Measurements from ENCODE around the gene ASCC2. TPM values are rescaled to one million over a fixed set of nuclear protein-coding genes. Genes with fewer than 3 reads are reported as not detected.
"Not testable (repeated sequence)": the region's sequence is repeated elsewhere in the genome, so short reads cannot be mapped to it uniquely, and the experiment has no call there.

The ASCC2 gene
- total and polyA plus RNA-seq, 7 donors, result 15.0 to 51.0 (median 37.7) TPM

DNA sequence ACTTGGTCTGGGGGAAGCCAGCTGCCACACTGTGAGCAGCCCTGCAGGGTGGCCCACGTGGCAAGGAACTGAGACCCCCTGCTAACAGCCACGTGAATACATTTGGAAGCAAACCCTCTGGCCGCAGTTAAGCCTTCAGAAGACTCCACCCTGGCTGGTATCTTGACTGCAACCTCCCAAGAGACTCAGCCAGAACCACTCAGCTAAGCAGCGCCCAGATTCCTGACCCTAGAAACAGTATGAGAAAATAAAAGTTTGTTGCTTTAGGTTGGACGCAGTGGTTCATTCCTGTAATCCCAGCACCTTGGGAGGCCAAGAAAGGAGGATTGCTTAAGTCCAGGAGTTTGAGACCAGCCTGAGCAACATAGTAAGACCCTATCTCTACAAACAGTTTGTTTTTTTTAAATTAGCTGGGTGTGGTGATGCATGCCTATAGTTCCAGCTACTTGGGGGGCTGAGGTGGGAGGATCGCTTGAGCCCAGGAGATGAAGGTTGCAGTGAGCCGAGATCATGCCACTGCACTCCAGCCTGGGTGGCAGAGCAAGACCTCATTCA, 79.9 kb downstream of the ASCC2 start:
- Histone ChIP-seq H3K27me3 (no peaks in the 10 kb centered on the region), H3K4me3 (no peak overlapping the region), H3K36me3 (peaks cover 0 to 10% (median 4%) of the 10 kb centered on the region in 4 donors), H3K9me3 (no peaks in the 10 kb centered on the region), H3K27ac (no peak overlapping the region), H3K4me1 (no peaks in the 10 kb centered on the region)
- intact Hi-C loops (cut with DNase I), result no loop called here
- DNase-seq, result no peak
- TF ChIP-seq POLR2A (IDR thresholded peaks at IDR 0.05), result no peak
- TF ChIP-seq POLR2AphosphoS5 (IDR thresholded peaks at IDR 0.05), result no peak
- TF ChIP-seq, protein P1, sequence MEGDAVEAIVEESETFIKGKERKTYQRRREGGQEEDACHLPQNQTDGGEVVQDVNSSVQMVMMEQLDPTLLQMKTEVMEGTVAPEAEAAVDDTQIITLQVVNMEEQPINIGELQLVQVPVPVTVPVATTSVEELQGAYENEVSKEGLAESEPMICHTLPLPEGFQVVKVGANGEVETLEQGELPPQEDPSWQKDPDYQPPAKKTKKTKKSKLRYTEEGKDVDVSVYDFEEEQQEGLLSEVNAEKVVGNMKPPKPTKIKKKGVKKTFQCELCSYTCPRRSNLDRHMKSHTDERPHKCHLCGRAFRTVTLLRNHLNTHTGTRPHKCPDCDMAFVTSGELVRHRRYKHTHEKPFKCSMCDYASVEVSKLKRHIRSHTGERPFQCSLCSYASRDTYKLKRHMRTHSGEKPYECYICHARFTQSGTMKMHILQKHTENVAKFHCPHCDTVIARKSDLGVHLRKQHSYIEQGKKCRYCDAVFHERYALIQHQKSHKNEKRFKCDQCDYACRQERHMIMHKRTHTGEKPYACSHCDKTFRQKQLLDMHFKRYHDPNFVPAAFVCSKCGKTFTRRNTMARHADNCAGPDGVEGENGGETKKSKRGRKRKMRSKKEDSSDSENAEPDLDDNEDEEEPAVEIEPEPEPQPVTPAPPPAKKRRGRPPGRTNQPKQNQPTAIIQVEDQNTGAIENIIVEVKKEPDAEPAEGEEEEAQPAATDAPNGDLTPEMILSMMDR (IDR thresholded peaks at IDR 0.05), result no peak
- TF ChIP-seq EP300 (IDR thresholded peaks at IDR 0.05), result no peak
- WGBS, 2 donors, result 90 to 93% methylated on average over 7 of the region's 7 CpGs

DNA sequence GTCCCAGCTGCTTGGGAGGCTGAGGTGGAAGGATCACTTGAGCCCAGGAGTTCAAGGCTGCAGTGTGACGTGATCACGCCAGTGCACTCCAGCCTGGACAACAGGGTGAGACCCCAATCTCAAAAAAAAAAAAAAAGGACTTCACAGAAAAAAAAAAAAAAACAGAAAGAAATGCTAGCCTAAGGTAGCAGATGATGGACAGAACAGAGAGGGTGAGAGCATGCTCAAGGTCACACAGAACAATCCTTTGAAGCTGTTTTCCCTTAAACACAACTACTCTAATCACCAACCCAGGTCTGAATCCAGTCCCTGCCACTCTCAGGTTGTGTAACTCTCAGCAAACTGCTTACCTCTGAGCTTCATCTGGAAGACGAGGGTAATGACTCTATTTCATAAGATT, 81.0 kb downstream of the ASCC2 start:
- H3K9me3 ChIP-seq, result no peaks in the 10 kb centered on the region
- no peak for TF ChIP-seq POLR2A (IDR thresholded peaks at IDR 0.05)
- no peak for TF ChIP-seq POLR2AphosphoS5 (IDR thresholded peaks at IDR 0.05)
- H3K36me3 ChIP-seq, result peaks cover 0 to 10% (median 4%) of the 10 kb centered on the region in 4 donors
- H3K27me3 ChIP-seq, result no peaks in the 10 kb centered on the region
- H3K4me1 ChIP-seq, result no peaks in the 10 kb centered on the region
- WGBS, 2 donors, result 94 to 95% methylated on average over 3 of the region's 3 CpGs
- no peak for DNase-seq
- no peak overlapping the region for H3K27ac ChIP-seq
- no peak overlapping the region for H3K4me3 ChIP-seq
- intact Hi-C loops (cut with DNase I), result no loop called here

DNA sequence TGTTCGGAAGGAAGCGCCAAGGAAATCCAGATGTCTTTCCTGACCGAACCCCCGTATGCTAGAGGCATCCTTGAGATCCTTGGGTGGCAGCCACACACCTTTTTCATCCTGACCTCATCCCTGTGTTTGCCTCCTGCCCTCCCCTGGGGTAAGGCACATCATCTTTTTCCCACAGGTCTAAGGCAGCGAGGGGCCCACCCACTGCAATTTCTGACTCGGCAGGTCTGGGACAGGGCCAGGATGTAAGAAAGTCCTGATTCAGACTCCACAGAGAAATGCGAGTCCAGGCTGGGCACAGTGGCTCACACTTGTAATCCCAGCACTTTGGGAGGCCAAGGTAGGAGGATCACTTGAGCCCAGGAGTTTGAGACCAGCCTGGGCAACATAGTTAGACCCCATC, 81.7 kb downstream of the ASCC2 start:
- no peaks in the 10 kb centered on the region for H3K27me3 ChIP-seq
- peaks cover 0 to 10% (median 4%) of the 10 kb centered on the region in 4 donors for H3K36me3 ChIP-seq
- H3K9me3 ChIP-seq, result no peaks in the 10 kb centered on the region
- H3K27ac ChIP-seq, result no peak overlapping the region
- H3K4me3 ChIP-seq, result no peak overlapping the region
- intact Hi-C loops (cut with DNase I), result no loop called here
- TF ChIP-seq EP300 (IDR thresholded peaks at IDR 0.05) (no peak), POLR2A (IDR thresholded peaks at IDR 0.05) (no peak), POLR2AphosphoS5 (IDR thresholded peaks at IDR 0.05) (no peak)
- TF ChIP-seq, protein P1 (IDR thresholded peaks at IDR 0.05), result no peak
- no peaks in the 10 kb centered on the region for H3K4me1 ChIP-seq
- WGBS, 2 donors, result 64 to 91% methylated on average over 7 of the region's 7 CpGs
- DNase-seq, result no peak

DNA sequence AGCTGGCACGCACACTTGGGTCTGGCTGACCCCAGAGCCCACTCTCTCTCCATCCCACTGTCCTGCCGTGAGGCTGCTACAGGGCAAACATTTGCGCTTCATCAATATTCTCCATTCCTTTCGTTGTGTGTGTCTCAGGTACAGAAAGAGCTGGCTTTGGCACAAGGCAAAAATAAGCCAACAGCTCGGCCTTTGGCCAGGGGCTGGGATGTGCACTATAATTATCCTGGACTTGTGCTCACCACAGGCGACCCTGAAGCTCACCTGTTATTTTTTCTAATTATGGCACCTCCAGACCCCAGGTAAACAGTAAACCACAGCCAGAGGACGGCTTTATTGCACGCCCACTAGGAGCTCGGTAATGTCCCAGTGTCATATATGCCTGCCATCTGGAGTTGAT, 82.2 kb downstream of the ASCC2 start:
- DNase-seq, result no peak
- no peak overlapping the region for H3K4me3 ChIP-seq
- intact Hi-C loops (cut with DNase I), result no loop called here
- TF ChIP-seq, protein P1 (IDR thresholded peaks at IDR 0.05), result no peak
- no peak for TF ChIP-seq EP300 (IDR thresholded peaks at IDR 0.05)
- TF ChIP-seq POLR2A (IDR thresholded peaks at IDR 0.05), result no peak
- TF ChIP-seq POLR2AphosphoS5 (IDR thresholded peaks at IDR 0.05), result no peak
- H3K27me3 ChIP-seq, result no peaks in the 10 kb centered on the region
- no peaks in the 10 kb centered on the region for H3K9me3 ChIP-seq
- 77 to 90% methylated on average over 9 of the region's 9 CpGs for WGBS, 2 donors
- H3K4me1 ChIP-seq, result no peaks in the 10 kb centered on the region
- H3K36me3 ChIP-seq, result peaks cover 0 to 10% (median 4%) of the 10 kb centered on the region in 4 donors
- no peak overlapping the region for H3K27ac ChIP-seq

DNA sequence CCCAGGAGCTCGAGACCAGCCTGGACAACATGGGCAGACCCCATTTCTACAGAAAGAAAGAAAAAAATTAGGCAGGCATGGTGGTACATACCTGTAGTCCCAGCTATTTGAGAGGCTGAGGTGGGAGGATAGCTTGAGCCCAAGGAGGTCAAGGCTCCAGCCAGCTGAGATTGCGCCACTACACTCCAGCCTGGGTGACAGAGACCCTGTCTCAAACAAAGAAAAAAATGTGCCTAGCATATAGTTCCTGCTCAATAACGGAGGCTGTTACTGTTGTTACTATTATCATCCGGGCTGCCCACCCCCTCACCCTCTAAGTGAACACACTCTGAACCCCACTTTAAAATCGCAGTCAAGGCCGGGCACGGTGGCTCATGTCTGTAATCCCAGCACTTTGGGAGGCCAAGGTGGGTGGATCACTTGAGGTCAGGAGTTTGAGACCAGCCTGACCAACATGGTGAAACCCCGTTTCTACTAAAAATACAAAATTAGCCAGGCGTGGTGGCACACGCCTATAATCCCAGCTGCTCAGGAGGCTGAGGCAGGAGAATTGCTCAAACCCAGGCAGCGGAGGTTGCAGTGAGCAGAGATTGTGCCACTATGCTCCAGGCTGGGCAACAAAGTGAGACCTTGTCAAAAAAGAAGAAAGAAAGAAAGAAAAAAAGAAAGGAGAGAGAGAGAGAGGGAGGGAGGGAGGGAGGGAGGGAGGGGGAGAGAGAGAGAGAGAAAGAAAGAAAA, 83.2 kb downstream of the ASCC2 start:
- 89 to 90% methylated on average over 11 of the region's 11 CpGs for WGBS, 2 donors
- peaks cover 0 to 15% (median 6%) of the 10 kb centered on the region in 4 donors for H3K36me3 ChIP-seq
- H3K4me3 ChIP-seq; H3K27ac ChIP-seq; H3K27me3 ChIP-seq; DNase-seq; H3K9me3 ChIP-seq; intact Hi-C loops (cut with DNase I); H3K4me1 ChIP-seq: not testable (repeated sequence)
